Mesendoderm (in vitro differentiated cells): ENCODE results near the gene ASB9.
A peak's percentile ranks its signal among the peaks of the same experiment; 100 is the strongest.

Experiments used
- DNase-seq: peaks from one replicate; pipeline ENCODE4 v3.0.0; 2013
- H2AK5ac ChIP-seq: 2 replicates; pipeline ENCODE4 v1.6.1; 2013; ENCODE audit warnings: low read length, inconsistent platforms
- H2BK120ac ChIP-seq: 2 replicates; pipeline ENCODE4 v1.6.1; 2013; ENCODE audit warnings: low read depth, mild to moderate bottlenecking, low read length, moderate library complexity, mixed read lengths
- H2BK15ac ChIP-seq: replicated peaks from 2 replicates; pipeline ENCODE4 v1.6.1; 2013; ENCODE audit warnings: low read depth, mild to moderate bottlenecking, moderate library complexity
- H2BK5ac ChIP-seq: 2 replicates; pipeline ENCODE4 v1.6.1; 2013; ENCODE audit warnings: low read length, inconsistent platforms
- H3K18ac ChIP-seq: 2 replicates; pipeline ENCODE4 v1.6.1; 2013; ENCODE audit warnings: mild to moderate bottlenecking, low read length, mixed read lengths
- H3K23ac ChIP-seq: one replicate; pipeline ENCODE4 v1.6.1; 2013; ENCODE audit warnings: low read length
- H3K27ac ChIP-seq: 2 replicates; pipeline ENCODE4 v1.5.1; 2013; ENCODE audit warnings: low read depth, mild to moderate bottlenecking, inconsistent platforms, low read length, moderate library complexity
- H3K27me3 ChIP-seq: 2 replicates; pipeline ENCODE4 v1.6.1; 2013; ENCODE audit warnings: low read length, control low read depth, mild to moderate bottlenecking, inconsistent platforms; ENCODE audit not compliant: insufficient read depth, poor library complexity
- H3K36me3 ChIP-seq: 2 replicates; pipeline ENCODE4 v1.6.1; 2013; ENCODE audit warnings: low read length, inconsistent platforms; ENCODE audit not compliant: control insufficient read depth, insufficient read depth
- H3K4ac ChIP-seq: one replicate; pipeline ENCODE4 v1.6.1; 2013; ENCODE audit warnings: low read depth, mild to moderate bottlenecking, low read length, moderate library complexity
- H3K4me1 ChIP-seq: 2 replicates; pipeline ENCODE4 v1.6.1; 2013; ENCODE audit warnings: low read depth, low read length, inconsistent platforms; ENCODE audit not compliant: control insufficient read depth
- H3K4me2 ChIP-seq: 2 replicates; pipeline ENCODE4 v1.6.1; 2013; ENCODE audit warnings: low read length
- H3K4me3 ChIP-seq: 2 replicates; pipeline ENCODE4 v1.5.1; 2013; ENCODE audit warnings: mild to moderate bottlenecking, low read length
- H3K56ac ChIP-seq: one replicate; pipeline ENCODE4 v1.6.1; 2013; ENCODE audit warnings: low read length
- H3K79me1 ChIP-seq: 2 replicates; pipeline ENCODE4 v1.6.1; 2013; ENCODE audit warnings: low read length, inconsistent platforms
- H3K79me2 ChIP-seq: 2 replicates; pipeline ENCODE4 v1.6.1; 2013; ENCODE audit warnings: mild to moderate bottlenecking, low read length; ENCODE audit not compliant: control insufficient read depth, insufficient read depth
- H3K9ac ChIP-seq: 2 replicates; pipeline ENCODE4 v1.6.1; 2013; ENCODE audit warnings: low read length, inconsistent platforms
- H4K5ac ChIP-seq: one replicate; pipeline ENCODE4 v1.6.1; 2013; ENCODE audit warnings: low read length
- H4K8ac ChIP-seq: one replicate; pipeline ENCODE4 v1.6.1; 2013; ENCODE audit warnings: low read depth, mild to moderate bottlenecking, control low read depth, low read length, moderate library complexity
- WGBS: extraction: QIAGEN DNeasy Blood & Tissue Kit; methylation state at CpG from one replicate; pipeline ENCODE4 v1.1.7; 2013; ENCODE audit warnings: low lambda C conversion rate, missing lambda C conversion rate; ENCODE audit not compliant: insufficient coverage; ENCODE audit errors: extremely low coverage; 5-methylcytosine and 5-hydroxymethylcytosine counted together

ASB9 gene

GRCh38 chrX:15240414-15240813 lies 29.5 kb downstream of the ASB9 start:
- no peak overlapping the region for H3K4me3 ChIP-seq
- no peaks in the 10 kb centered on the region for H3K79me2 ChIP-seq
- no peaks in the 10 kb centered on the region for H3K79me1 ChIP-seq
- no peak overlapping the region for H3K18ac ChIP-seq
- no peak for DNase-seq
- H3K27me3 ChIP-seq, result no peaks in the 10 kb centered on the region
- no peak overlapping the region for H4K8ac ChIP-seq
- no peak overlapping the region for H3K9ac ChIP-seq
- H2BK120ac ChIP-seq, result no peak overlapping the region
- H3K23ac ChIP-seq, result no peak overlapping the region
- no peak overlapping the region for H2BK5ac ChIP-seq
- WGBS, result no CpG with 5 or more reads among the region's 5 CpGs
- no peak overlapping the region for H3K4me2 ChIP-seq
- H3K4ac ChIP-seq, result no peak overlapping the region
- no peak overlapping the region for H3K27ac ChIP-seq
- H3K4me1 ChIP-seq, result no peaks in the 10 kb centered on the region
- H3K36me3 ChIP-seq, result no peaks in the 10 kb centered on the region
- H2AK5ac ChIP-seq, result no peak overlapping the region
- H2BK15ac ChIP-seq, result no peak overlapping the region
- no peak overlapping the region for H4K5ac ChIP-seq
- H3K56ac ChIP-seq, result no peak overlapping the region

GRCh38 chrX:15236146-15236545 lies 33.7 kb downstream of the ASB9 start:
- H3K36me3 ChIP-seq, result no peaks in the 10 kb centered on the region
- H3K4me2 ChIP-seq, result no peak overlapping the region
- no peak overlapping the region for H3K27ac ChIP-seq
- no peaks in the 10 kb centered on the region for H3K79me1 ChIP-seq
- no peak overlapping the region for H4K5ac ChIP-seq
- H4K8ac ChIP-seq, result no peak overlapping the region
- H3K9ac ChIP-seq, result no peak overlapping the region
- H2AK5ac ChIP-seq, result no peak overlapping the region
- H2BK5ac ChIP-seq, result no peak overlapping the region
- WGBS, result no CpG with 5 or more reads among the region's 3 CpGs
- H3K18ac ChIP-seq, result no peak overlapping the region
- H3K79me2 ChIP-seq, result no peaks in the 10 kb centered on the region
- H3K23ac ChIP-seq, result no peak overlapping the region
- no peaks in the 10 kb centered on the region for H3K4me1 ChIP-seq
- DNase-seq, result no peak
- H2BK120ac ChIP-seq, result no peak overlapping the region
- H3K56ac ChIP-seq, result no peak overlapping the region
- H2BK15ac ChIP-seq, result no peak overlapping the region
- H3K27me3 ChIP-seq, result no peaks in the 10 kb centered on the region
- H3K4ac ChIP-seq, result no peak overlapping the region
- H3K4me3 ChIP-seq, result no peak overlapping the region

DNA sequence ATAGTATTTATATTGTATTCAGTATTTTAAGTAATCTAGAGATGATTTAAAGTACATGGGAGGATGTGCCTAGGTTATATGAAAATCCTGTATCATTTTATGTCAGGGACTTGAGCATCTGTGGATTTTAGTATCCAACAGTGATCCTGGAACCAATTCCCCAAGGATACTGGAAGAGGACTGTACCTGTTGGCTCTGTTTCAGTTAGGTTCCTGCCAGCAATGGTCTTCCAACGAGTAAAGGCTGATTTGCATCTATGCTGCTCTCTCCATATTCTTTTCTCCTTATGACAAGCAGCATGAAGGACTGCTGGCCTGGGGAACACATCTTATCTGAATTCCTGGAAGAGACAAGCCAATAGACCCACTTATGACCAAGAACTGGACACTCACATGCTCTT lies 34.9 kb downstream of the ASB9 start:
- Histone ChIP-seq H3K27ac (no peak overlapping the region), H3K9ac (no peak overlapping the region), H4K5ac (no peak overlapping the region), H3K4me1 (no peaks in the 10 kb centered on the region), H2AK5ac (no peak overlapping the region), H3K4ac (no peak overlapping the region), H2BK15ac (no peak overlapping the region), H3K23ac (no peak overlapping the region), H3K79me1 (no peaks in the 10 kb centered on the region), H2BK5ac (no peak overlapping the region), H4K8ac (no peak overlapping the region), H3K79me2 (no peaks in the 10 kb centered on the region), H3K56ac (no peak overlapping the region), H3K4me2 (no peak overlapping the region), H3K27me3 (no peaks in the 10 kb centered on the region), H3K4me3 (no peak overlapping the region), H3K36me3 (no peaks in the 10 kb centered on the region), H2BK120ac (no peak overlapping the region), H3K18ac (no peak overlapping the region)
- DNase-seq, result no peak
- WGBS, result no CpG with 5 or more reads among the region's 1 CpG

- Histone ChIP-seq H2AK5ac (no peak overlapping the region), H3K27ac (no peak overlapping the region), H3K27me3 (no peaks in the 10 kb centered on the region), H2BK120ac (no peak overlapping the region), H2BK15ac (no peak overlapping the region), H3K4ac (no peak overlapping the region), H3K79me2 (no peaks in the 10 kb centered on the region), H3K4me3 (no peak overlapping the region), H4K8ac (no peak overlapping the region), H3K79me1 (no peaks in the 10 kb centered on the region), H3K18ac (no peak overlapping the region), H2BK5ac (no peak overlapping the region), H3K23ac (no peak overlapping the region), H3K9ac (no peak overlapping the region), H4K5ac (no peak overlapping the region), H3K4me2 (no peak overlapping the region), H3K36me3 (no peaks in the 10 kb centered on the region), H3K56ac (no peak overlapping the region), H3K4me1 (no peaks in the 10 kb centered on the region)
- no peak for DNase-seq
- no CpG with 5 or more reads among the region's 3 CpGs for WGBS
Measured at GRCh38 chrX:15233416-15234015, 36.4 kb downstream of the ASB9 start.

DNA sequence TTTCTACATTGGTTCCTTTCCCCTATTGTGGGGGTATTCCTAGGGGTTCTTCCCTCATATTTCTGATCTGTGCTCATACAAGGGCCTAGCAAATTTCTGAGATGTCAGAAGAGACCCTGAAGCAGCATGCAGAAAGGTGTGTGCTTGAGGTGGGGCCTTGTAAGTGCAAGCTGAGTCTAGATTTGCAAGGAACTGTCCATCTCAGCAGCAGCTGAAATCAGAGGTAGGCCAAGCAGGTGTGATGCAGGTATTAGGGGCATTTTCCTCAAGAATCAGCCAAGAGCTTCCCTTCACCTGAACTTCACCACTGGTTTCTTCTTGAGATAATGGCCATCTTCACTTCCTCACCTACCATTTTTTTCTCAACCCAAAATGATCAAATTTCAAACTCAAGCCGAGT lies 45.1 kb downstream of the ASB9 start:
- H3K56ac ChIP-seq, result no peak overlapping the region
- no peak overlapping the region for H4K8ac ChIP-seq
- H3K79me1 ChIP-seq, result no peaks in the 10 kb centered on the region
- no peak overlapping the region for H3K4ac ChIP-seq
- H3K18ac ChIP-seq, result no peak overlapping the region
- no peak overlapping the region for H4K5ac ChIP-seq
- no peak overlapping the region for H2BK5ac ChIP-seq
- no peak overlapping the region for H3K9ac ChIP-seq
- no peak overlapping the region for H2AK5ac ChIP-seq
- H3K4me3 ChIP-seq, result no peak overlapping the region
- H3K36me3 ChIP-seq, result no peaks in the 10 kb centered on the region
- H3K4me1 ChIP-seq, result no peaks in the 10 kb centered on the region
- H3K79me2 ChIP-seq, result no peaks in the 10 kb centered on the region
- DNase-seq, result no peak
- H3K4me2 ChIP-seq, result no peak overlapping the region
- H3K27me3 ChIP-seq, result no peaks in the 10 kb centered on the region
- WGBS, result no CpG with 5 or more reads among the region's 1 CpG
- H3K27ac ChIP-seq, result no peak overlapping the region
- no peak overlapping the region for H2BK120ac ChIP-seq
- H3K23ac ChIP-seq, result no peak overlapping the region
- no peak overlapping the region for H2BK15ac ChIP-seq

DNA sequence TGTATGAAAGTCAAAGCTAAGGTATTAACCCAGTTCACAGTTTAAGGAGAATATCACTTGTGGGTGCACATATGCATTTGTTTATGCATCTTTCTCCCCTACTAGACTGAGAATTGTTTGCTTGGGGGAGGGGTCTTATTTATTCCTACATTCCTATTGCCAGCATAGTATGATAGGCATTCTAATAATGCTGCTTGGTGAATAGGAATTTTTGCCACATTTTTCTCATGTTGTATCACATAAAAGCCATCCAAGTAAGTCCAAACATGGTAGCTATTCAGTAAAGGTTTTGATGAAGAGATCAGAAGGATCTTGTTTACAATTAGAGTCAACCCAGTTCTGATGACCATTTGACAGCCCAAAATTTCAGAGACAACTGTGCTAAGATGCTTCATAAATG lies 48.6 kb downstream of the ASB9 start:
- no peak overlapping the region for H3K4ac ChIP-seq
- H3K79me2 ChIP-seq, result no peaks in the 10 kb centered on the region
- no peak overlapping the region for H2AK5ac ChIP-seq
- no peak overlapping the region for H4K8ac ChIP-seq
- no peak overlapping the region for H3K4me3 ChIP-seq
- DNase-seq, result peak; percentile 30
- H3K23ac ChIP-seq, result no peak overlapping the region
- H2BK15ac ChIP-seq, result no peak overlapping the region
- H3K18ac ChIP-seq, result no peak overlapping the region
- no peak overlapping the region for H2BK5ac ChIP-seq
- no peak overlapping the region for H3K27ac ChIP-seq
- no peak overlapping the region for H3K9ac ChIP-seq
- no peak overlapping the region for H4K5ac ChIP-seq
- H3K4me1 ChIP-seq, result no peaks in the 10 kb centered on the region
- H2BK120ac ChIP-seq, result no peak overlapping the region
- H3K27me3 ChIP-seq, result no peaks in the 10 kb centered on the region
- H3K36me3 ChIP-seq, result no peaks in the 10 kb centered on the region
- no peak overlapping the region for H3K56ac ChIP-seq
- H3K4me2 ChIP-seq, result no peak overlapping the region
- no peaks in the 10 kb centered on the region for H3K79me1 ChIP-seq
